ENCODE data around the gene MED17.

MED17 gene

GRCh38 chr11:93849751-93850593 lies 65.9 kb downstream of the MED17 start:
- DNase-seq (ENCODE audit: low spot score), result peak; percentile 65

GRCh38 chr11:93850594-93851018 lies 66.5 kb downstream of the MED17 start, which contains the start of gene VSTM5:
VSTM5 (minus strand) TSS chr11:93850618; CDS start chr11:93850502, 116 bp downstream.
- DNase-seq (ENCODE audit: low spot score), result no peak

- DNase-seq (ENCODE audit: low spot score), result no peak
These were observed 68.2 kb downstream of the MED17 start for GRCh38 chr11:93852242-93852641.

- DNase-seq (ENCODE audit: low spot score), result no peak
These were observed 73.5 kb downstream of the MED17 start for GRCh38 chr11:93857413-93858120.

- peak; percentile 12 for DNase-seq (ENCODE audit: low spot score)
These were observed 74.2 kb downstream of the MED17 start for GRCh38 chr11:93858121-93858775.

GRCh38 chr11:93861808-93862207 lies 77.7 kb downstream of the MED17 start:
- DNase-seq (ENCODE audit: low spot score), result no peak

Data from ecto neural progenitor cell (in vitro differentiated cells).